ENCODE measurements around the gene DNER. TPM values are rescaled to one million over a fixed set of nuclear protein-coding genes. Genes with fewer than 3 reads are reported as not detected.

DNER gene
- total RNA-seq, 1 experiment from 2014 or later: 0.28 TPM

DNA sequence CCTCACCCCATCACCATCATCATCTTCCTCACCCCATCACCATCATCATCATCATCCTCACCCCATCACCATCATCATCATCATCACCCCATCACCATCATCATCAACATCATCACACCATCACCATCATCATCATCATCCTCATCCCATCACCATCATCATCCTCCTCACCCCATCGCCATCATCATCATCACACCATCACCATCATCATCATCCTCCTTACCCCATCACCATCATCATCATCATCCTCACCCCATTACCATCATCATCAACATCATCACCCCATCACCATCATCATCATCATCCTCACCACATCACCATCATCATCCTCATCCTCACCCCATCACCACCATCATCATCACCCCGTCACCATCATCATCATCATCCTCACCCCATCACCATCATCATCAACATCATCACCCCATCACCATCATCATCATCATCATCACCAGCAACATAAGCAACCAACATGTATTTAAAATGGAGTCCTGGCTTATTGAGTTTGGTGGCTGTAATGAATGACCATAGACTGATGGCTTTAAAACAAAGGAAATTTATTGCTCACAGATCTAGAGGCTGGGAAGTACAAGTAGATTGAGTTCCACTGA is 150.0 kb downstream of the DNER start:
- Histone ChIP-seq H3K4me1 (replicated peaks; ENCODE audit: insufficient read depth) (no peaks in the 10 kb centered on the region), H2AFZ (no peak overlapping the region), H3K27me3 (ENCODE audit: insufficient read depth, low read depth) (no peaks in the 10 kb centered on the region), H3K9me2 (ENCODE audit: insufficient read depth) (0 out of 2 replicates have a peak, but pooled peaks cover 3% of the 10 kb centered on the region), H3K27ac (no peak overlapping the region), H3K79me2 (ENCODE audit: low read depth) (no peaks in the 10 kb centered on the region), H3K4me2 (no peak overlapping the region), H4K20me1 (ENCODE audit: insufficient read depth) (no peaks in the 10 kb centered on the region), H3K36me3 (ENCODE audit: low read depth) (no peaks in the 10 kb centered on the region), H3K4me3 (no peak overlapping the region), H3F3A (ENCODE audit: insufficient read depth, low read depth) (no peaks in the 10 kb centered on the region), H3K9me3 (ENCODE audit: insufficient read depth, low read depth) (no peaks in the 10 kb centered on the region)
- BruUV-seq (replicated peaks): no TSS peak
- ChIA-PET POLR2A (ENCODE audit: unreplicated experiment) (no interaction called here), CTCF (no interaction called here)
- no peak for DNase-seq
- intact Hi-C loops (cut with micrococcal nuclease; ENCODE audit: unreplicated experiment): no loop called here
- TF ChIP-seq, protein P1, sequence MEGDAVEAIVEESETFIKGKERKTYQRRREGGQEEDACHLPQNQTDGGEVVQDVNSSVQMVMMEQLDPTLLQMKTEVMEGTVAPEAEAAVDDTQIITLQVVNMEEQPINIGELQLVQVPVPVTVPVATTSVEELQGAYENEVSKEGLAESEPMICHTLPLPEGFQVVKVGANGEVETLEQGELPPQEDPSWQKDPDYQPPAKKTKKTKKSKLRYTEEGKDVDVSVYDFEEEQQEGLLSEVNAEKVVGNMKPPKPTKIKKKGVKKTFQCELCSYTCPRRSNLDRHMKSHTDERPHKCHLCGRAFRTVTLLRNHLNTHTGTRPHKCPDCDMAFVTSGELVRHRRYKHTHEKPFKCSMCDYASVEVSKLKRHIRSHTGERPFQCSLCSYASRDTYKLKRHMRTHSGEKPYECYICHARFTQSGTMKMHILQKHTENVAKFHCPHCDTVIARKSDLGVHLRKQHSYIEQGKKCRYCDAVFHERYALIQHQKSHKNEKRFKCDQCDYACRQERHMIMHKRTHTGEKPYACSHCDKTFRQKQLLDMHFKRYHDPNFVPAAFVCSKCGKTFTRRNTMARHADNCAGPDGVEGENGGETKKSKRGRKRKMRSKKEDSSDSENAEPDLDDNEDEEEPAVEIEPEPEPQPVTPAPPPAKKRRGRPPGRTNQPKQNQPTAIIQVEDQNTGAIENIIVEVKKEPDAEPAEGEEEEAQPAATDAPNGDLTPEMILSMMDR (conservative IDR thresholded peaks at IDR 0.05): no peak
- no peak for TF ChIP-seq EZH2 (IDR thresholded peaks at IDR 0.05; ENCODE audit: low read depth)

DNA sequence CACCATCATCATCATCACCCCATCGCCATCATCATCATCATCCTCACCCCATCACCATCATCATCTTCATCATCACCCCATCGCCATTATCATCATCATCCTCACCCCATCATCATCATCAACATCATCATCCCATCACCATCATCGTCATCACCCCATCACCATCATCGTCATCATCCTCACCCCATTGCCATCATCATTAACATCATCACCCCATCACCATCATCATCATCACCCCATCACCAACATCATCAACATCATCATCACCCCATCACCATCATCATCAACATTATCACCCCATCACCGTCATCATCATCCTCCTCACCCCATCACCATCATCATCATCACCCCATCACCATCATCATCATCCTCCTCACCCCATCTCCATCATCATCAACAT is 151.0 kb downstream of the DNER start:
- H3K27ac ChIP-seq: no peak overlapping the region
- ChIA-PET CTCF (no interaction called here), POLR2A (ENCODE audit: unreplicated experiment) (no interaction called here)
- intact Hi-C loops (cut with micrococcal nuclease; ENCODE audit: unreplicated experiment): no loop called here
- H3K9me2 ChIP-seq (ENCODE audit: insufficient read depth): 0 out of 2 replicates have a peak, but pooled peaks cover 3% of the 10 kb centered on the region
- no peak for DNase-seq
- H3K9me3 ChIP-seq (ENCODE audit: insufficient read depth, low read depth): no peaks in the 10 kb centered on the region
- TF ChIP-seq, protein P1 (conservative IDR thresholded peaks at IDR 0.05): no peak
- no peak for TF ChIP-seq EZH2 (IDR thresholded peaks at IDR 0.05; ENCODE audit: low read depth)
- H3F3A ChIP-seq (ENCODE audit: insufficient read depth, low read depth): no peaks in the 10 kb centered on the region
- H2AFZ ChIP-seq: no peak overlapping the region
- no TSS peak for BruUV-seq (replicated peaks)
- no peaks in the 10 kb centered on the region for H3K27me3 ChIP-seq (ENCODE audit: insufficient read depth, low read depth)
- H3K4me3 ChIP-seq: no peak overlapping the region
- no peaks in the 10 kb centered on the region for H3K4me1 ChIP-seq (replicated peaks; ENCODE audit: insufficient read depth)
- no peaks in the 10 kb centered on the region for H3K79me2 ChIP-seq (ENCODE audit: low read depth)
- no peaks in the 10 kb centered on the region for H4K20me1 ChIP-seq (ENCODE audit: insufficient read depth)
- no peaks in the 10 kb centered on the region for H3K36me3 ChIP-seq (ENCODE audit: low read depth)
- no peak overlapping the region for H3K4me2 ChIP-seq

DNA sequence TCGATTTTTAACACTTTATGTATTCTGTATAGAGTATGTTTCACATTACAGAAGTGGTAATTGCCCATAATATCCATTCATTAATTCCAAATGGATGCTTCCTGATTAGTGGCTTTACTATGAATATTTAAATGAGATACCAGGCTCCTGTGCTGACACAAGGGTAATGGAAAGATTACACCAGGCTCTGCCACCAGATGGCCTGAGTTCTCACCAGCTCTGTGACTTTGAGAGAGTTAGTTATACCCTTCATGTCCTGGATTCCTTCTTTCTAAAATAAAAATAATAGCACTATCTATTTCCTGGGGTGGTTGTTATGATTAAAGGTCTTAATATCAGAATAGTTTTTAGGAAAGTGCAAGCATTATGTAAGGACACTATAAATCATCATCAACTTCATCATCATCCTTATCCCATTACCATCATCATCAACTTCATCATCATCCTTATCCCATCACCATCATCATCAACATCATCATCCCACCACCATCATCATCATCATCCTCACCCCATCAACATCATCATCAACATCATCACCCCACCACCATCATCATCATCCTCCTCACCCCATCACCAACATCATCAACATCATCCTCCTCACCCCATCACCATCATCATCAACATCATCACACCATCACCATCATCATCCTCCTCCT is 151.8 kb downstream of the DNER start:
- Histone ChIP-seq H3F3A (ENCODE audit: insufficient read depth, low read depth) (no peaks in the 10 kb centered on the region), H3K4me1 (replicated peaks; ENCODE audit: insufficient read depth) (no peaks in the 10 kb centered on the region), H3K79me2 (ENCODE audit: low read depth) (no peaks in the 10 kb centered on the region), H3K9me2 (ENCODE audit: insufficient read depth) (peaks cover 3% of the 10 kb centered on the region; the same call in 1 of the 2 replicates), H3K27me3 (ENCODE audit: insufficient read depth, low read depth) (no peaks in the 10 kb centered on the region), H3K4me3 (no peak overlapping the region), H4K20me1 (ENCODE audit: insufficient read depth) (no peaks in the 10 kb centered on the region), H3K9me3 (ENCODE audit: insufficient read depth, low read depth) (no peaks in the 10 kb centered on the region), H2AFZ (no peak overlapping the region), H3K36me3 (ENCODE audit: low read depth) (no peaks in the 10 kb centered on the region), H3K27ac (no peak overlapping the region), H3K4me2 (no peak overlapping the region)
- no TSS peak for BruUV-seq (replicated peaks)
- no peak for DNase-seq
- ChIA-PET CTCF (no interaction called here), POLR2A (ENCODE audit: unreplicated experiment) (no interaction called here)
- intact Hi-C loops (cut with micrococcal nuclease; ENCODE audit: unreplicated experiment): no loop called here
- TF ChIP-seq EZH2 (IDR thresholded peaks at IDR 0.05; ENCODE audit: low read depth): no peak
- TF ChIP-seq, protein P1 (conservative IDR thresholded peaks at IDR 0.05): no peak; the same call in 1 of the 2 replicates
